Ascending aorta (tissue), 2 donors: ENCODE data around the gene CASKIN1. TPM values are rescaled to one million over a fixed set of nuclear protein-coding genes. Genes with fewer than 3 reads are reported as not detected.
"Not testable (repeated sequence)": the region's sequence is repeated elsewhere in the genome, so short reads cannot be mapped to it uniquely, and the experiment has no call there.

Experiments used
- DNase-seq, 2 donors: peaks; one replicate each; pipeline ENCODE4 v3.0.0-alpha.2; 2019; ENCODE audit warnings: low spot score in 2 of 2
- H3K27ac ChIP-seq, 2 donors: fragments of 200-600 bp; sonication (generic); one replicate each; pipeline ENCODE4 v1.5.1; 2016 to 2017; ENCODE audit warnings: mild to moderate bottlenecking in 1 of 2
- H3K27me3 ChIP-seq: fragments of 200-600 bp; sonication (generic); one replicate; pipeline ENCODE4 v1.5.1; 2017
- H3K36me3 ChIP-seq, 2 donors: fragments of 200-600 bp; sonication (generic); one replicate each; pipeline ENCODE4 v1.5.1; 2016
- H3K4me1 ChIP-seq, 2 donors: fragments of 200-600 bp; sonication (generic); one replicate each; pipeline ENCODE4 v1.5.1; 2016 to 2017; ENCODE audit warnings: mild to moderate bottlenecking in 1 of 2
- H3K4me3 ChIP-seq, 2 donors: fragments of 200-600 bp; sonication (generic); one replicate each; pipeline ENCODE4 v1.5.1; 2016 to 2017; ENCODE audit warnings: mild to moderate bottlenecking in 1 of 2
- H3K9me3 ChIP-seq, 2 donors: fragments of 200-600 bp; sonication (generic); one replicate each; pipeline ENCODE4 v1.5.1; 2016
- CTCF ChIP-seq, 3 experiments: fragments of 200-600 bp in 2 of 3; fragments of 450-650 bp in 1 of 3; sonication (generic) in 2 of 3; IDR thresholded peaks; one replicate each; pipeline ENCODE4 v1.5.1; 2016 to 2019; ENCODE audit warnings: antibody characterized with exemption in 3 of 3, mild to moderate bottlenecking in 1 of 3, moderate library complexity in 1 of 3
- intact Hi-C: fragments of 100-400 bp; cut with DNase I; formaldehyde crosslinking; loops from one replicate; pipeline ENCODE4 v1.15.1; 2023
- total RNA-seq: library from RNA; depleted of rRNA; stranded (reverse); fragments of >200 nt; gene quantifications from one replicate; pipeline ENCODE4 v1.1.0, GENCODE V29; 2016

CASKIN1 gene
- total RNA-seq, 1 donor from 2014 or later, result not detected

DNA sequence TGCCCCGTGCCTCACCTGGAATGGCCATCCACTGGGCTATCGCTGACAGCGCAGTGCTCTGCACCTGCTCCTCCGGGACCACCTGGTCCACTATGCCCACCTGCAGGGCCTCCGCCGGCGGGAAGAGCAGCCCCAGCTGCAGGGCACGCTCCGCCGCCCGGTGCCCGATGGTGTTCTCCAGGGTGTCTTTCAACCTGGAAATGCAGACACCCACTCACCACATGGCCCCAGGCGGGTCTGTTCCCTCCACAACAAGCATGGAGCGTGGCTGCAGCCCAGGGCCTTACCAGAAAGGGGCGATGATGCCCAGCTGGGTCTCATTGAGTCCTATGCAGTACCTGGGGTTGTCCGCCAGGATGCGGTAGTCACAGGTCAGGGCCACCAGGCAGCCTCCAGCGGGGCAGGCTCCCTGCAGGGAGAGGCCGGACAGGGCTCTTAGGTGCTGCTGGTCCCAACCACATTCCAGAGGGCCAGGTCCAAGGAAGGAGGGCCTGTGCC, 46.7 kb upstream of the CASKIN1 start:
- peaks cover 44 to 48% of the 10 kb centered on the region in 2 donors for H3K36me3 ChIP-seq
- no peak for TF ChIP-seq CTCF (IDR thresholded peaks at IDR 0.05)
- no peaks in the 10 kb centered on the region for H3K9me3 ChIP-seq
- no peaks in the 10 kb centered on the region for H3K27me3 ChIP-seq
- intact Hi-C loops, result no loop called here
- H3K27ac ChIP-seq, result no peak overlapping the region
- no peaks in the 10 kb centered on the region for H3K4me1 ChIP-seq
- no peak overlapping the region for H3K4me3 ChIP-seq
- DNase-seq, result no peak

GRCh38 chr16:2242598-2242997, 46.2 kb upstream of the CASKIN1 start:
- H3K27me3 ChIP-seq, result no peaks in the 10 kb centered on the region
- H3K36me3 ChIP-seq, result peaks cover 44 to 48% of the 10 kb centered on the region in 2 donors
- no peak for TF ChIP-seq CTCF (IDR thresholded peaks at IDR 0.05)
- no peaks in the 10 kb centered on the region for H3K9me3 ChIP-seq
- no peak for DNase-seq
- H3K4me1 ChIP-seq, result no peaks in the 10 kb centered on the region
- H3K4me3 ChIP-seq, result no peak overlapping the region
- intact Hi-C loops, result no loop called here
- no peak overlapping the region for H3K27ac ChIP-seq

DNA sequence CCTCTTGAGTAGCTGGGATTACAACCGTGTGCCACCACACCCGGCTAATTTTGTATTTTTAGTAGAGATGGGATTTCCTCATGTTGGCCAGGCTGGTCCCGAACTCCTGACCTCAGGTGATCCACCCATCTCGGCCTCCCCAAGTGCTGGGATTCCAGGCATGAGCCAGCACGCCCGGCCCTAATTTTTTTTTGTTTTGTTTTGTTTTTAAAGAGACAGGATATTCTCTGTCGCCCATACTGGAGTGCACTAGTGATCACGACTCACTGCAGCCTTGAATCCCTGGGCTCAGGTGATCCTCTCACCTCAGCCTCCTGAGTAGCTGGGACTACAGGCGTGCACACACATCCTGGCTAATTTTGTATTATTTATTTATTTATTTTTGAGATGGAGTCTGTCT, 43.9 kb upstream of the CASKIN1 start:
- H3K27me3 ChIP-seq, DNase-seq, intact Hi-C loops, H3K9me3 ChIP-seq, H3K27ac ChIP-seq, H3K4me3 ChIP-seq: not testable (repeated sequence)
- Histone ChIP-seq H3K36me3 (peaks cover 37% of the 10 kb centered on the region in 2 donors), H3K4me1 (peaks cover 8 to 10% of the 10 kb centered on the region in 2 donors)

- Histone ChIP-seq H3K9me3 (no peaks in the 10 kb centered on the region), H3K36me3 (peaks cover 37 to 38% of the 10 kb centered on the region in 2 donors), H3K27ac (no peak overlapping the region), H3K27me3 (peaks cover 6% of the 10 kb centered on the region), H3K4me1 (peaks cover 8 to 10% of the 10 kb centered on the region in 2 donors), H3K4me3 (no peak overlapping the region)
- TF ChIP-seq CTCF (IDR thresholded peaks at IDR 0.05), result no peak
- intact Hi-C loops, result no loop called here
- no peak for DNase-seq
Observed at GRCh38 chr16:2238838-2239675, 42.7 kb upstream of the CASKIN1 start.

- DNase-seq, result no peak
- H3K4me3 ChIP-seq, result no peak overlapping the region
- intact Hi-C loops, result no loop called here
- peaks cover 37 to 38% of the 10 kb centered on the region in 2 donors for H3K36me3 ChIP-seq
- no peak overlapping the region for H3K27ac ChIP-seq
- no peak for TF ChIP-seq CTCF (IDR thresholded peaks at IDR 0.05)
- H3K9me3 ChIP-seq, result no peaks in the 10 kb centered on the region
- peaks cover 8 to 10% of the 10 kb centered on the region in 2 donors for H3K4me1 ChIP-seq
- peaks cover 6% of the 10 kb centered on the region for H3K27me3 ChIP-seq
Observed at GRCh38 chr16:2238150-2238837, 41.9 kb upstream of the CASKIN1 start.
